GM12873 (cell line): ENCODE measurements around the gene ZSCAN12.

Source experiments
- CTCF ChIP-seq: IDR thresholded peaks from 2 replicates; pipeline ENCODE4 v1.5.1; 2012; ENCODE audit warnings: low read depth, mild to moderate bottlenecking, moderate library complexity, low read length, control low read depth; ENCODE audit not compliant: insufficient read depth; ENCODE audit errors: missing control alignments

ZSCAN12 gene

GRCh38 chr6:28399350-28400121 is at the start of gene ZSCAN12:
Gene ZSCAN12, minus strand, starts transcription at chr6:28399747. Its CDS starts 1,342 bp downstream, at chr6:28398405.
- TF ChIP-seq CTCF = peak; percentile 65

DNA sequence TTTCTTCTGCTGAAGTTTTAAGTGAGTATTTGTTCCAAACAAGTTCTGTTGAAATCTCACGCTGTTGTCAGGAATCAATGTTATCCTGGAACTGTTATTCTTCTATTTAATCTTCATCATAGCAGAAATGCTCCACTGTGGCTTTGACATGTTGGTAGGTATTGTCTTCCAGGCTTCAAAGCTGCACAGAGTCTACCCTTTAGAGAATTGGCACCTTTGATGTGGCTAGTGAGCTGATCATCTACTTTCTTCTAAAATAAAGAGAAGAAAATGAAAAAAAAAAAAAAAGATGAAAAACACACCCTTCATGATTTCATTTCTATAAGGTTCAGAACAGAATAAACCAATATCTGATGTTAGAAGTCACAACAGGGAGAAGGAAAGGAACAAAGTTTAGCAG is 49.5 kb upstream of the ZSCAN12 start:
- no peak for TF ChIP-seq CTCF

DNA sequence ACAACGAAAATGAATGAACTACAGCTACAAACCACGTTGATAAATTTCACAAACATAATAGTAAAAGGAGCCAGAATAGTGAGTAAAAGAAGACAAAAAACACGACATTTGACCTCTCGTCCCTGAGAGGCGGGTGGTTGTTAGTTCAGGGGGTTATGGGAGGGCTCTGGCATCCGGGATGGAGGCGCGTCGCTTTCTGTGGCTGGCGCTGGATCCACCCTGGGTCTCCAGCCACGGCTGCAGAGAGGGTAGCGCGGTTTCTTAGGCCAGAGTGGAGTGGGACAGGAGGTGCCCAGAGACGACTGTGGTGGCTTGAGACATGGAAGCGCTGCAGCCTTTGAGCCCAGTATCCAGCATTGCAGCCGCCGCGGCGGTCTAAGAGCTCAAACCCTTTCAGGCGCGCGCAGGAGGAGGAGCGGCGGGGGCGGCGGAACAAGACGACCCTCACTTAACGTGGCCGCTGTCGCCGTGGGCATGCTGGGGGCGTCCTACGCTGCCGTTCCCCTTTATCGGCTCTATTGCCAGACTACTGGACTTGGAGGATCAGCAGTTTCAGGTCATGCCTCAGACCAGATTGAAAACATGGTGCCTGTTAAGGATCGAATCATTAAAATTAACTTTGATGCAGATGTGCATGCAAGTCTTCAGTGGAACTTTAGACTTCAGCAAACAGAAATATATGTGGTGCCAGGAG is 47.4 kb upstream of the ZSCAN12 start:
- TF ChIP-seq CTCF = no peak

DNA sequence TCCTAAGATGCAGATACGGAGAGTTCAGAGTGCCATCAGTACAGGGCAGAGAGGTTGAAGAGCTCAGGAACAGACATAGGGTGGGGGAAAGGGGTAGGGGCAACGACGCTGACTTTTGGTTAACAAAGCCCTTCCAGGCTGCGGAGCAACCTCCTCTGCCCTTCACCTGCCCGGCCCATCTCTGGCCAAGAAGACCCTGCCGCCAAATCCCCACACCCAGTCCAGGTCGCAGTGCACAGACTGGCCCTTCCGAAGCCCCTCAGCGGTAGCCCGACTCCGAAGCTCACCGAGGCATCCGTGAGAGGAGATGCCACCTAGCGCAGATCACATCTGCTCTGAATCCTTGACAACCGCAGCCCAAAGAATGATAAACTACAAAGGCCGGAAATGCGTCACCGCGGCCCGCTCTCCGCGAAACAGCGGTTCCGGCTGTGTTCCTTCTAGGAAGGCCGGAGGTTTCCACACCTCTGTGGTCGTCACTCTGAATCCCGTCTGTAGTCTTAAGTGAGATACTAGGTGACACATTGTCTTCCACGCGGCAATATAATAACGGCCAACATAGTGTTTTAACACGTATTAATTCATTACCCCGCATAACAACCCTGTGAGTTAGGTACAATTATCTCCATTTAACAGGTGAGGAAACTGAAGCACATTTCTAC is 43.7 kb upstream of the ZSCAN12 start, which contains the start of gene ZSCAN23:
Gene ZSCAN23 (minus strand): TSS at position 380 of the 662 bp plus-strand sequence. CDS start 7,225 bp downstream, outside the sequence.
- no peak for TF ChIP-seq CTCF

DNA sequence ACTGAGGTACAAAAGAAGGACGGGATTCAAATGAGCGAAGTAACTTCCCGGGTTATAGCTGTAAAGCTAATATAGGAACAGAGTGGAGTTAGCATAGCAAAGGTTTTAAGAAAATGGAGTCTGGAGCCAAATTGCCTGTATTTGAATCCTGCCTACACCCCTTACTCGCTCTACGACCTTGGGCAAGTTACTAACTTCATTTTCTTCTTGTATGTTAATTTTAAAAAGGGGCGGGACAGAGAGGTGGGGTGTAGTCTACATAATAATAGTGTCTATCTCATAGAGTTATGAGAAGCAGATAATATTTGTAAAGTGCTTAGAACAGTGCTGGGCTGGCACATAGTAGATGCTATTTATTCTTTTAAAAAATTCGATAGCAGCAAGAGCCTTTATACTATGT is 43.0 kb upstream of the ZSCAN12 start:
- no peak for TF ChIP-seq CTCF

DNA sequence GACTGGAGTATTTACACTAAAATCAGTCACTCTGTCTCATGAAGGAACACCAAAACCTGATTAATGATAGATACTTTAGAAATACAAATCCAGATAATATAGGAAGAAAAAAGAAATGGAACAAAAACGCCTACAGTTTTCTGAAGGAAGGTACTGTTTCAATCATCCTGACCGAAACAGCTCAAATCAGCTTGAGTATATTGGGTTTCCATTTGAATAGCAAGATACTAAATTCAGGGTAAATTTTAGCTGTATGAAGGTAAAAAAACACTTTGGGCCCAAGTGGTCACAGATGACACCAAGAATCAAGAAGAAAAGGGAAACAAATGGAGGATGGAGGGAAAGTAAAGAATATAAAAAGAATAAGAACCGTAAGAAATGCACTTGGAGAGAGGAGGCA is 36.9 kb upstream of the ZSCAN12 start:
- no peak for TF ChIP-seq CTCF

- TF ChIP-seq CTCF = no peak
Observed at GRCh38 chr6:28433119-28433518, 33.6 kb upstream of the ZSCAN12 start.
